ENCODE results near the gene LRRC2. TPM values are rescaled to one million over a fixed set of nuclear protein-coding genes. Genes with fewer than 3 reads are reported as not detected.

LRRC2 gene
- total RNA-seq, 1 experiment from 2014 or later, result 2.6 TPM

DNA sequence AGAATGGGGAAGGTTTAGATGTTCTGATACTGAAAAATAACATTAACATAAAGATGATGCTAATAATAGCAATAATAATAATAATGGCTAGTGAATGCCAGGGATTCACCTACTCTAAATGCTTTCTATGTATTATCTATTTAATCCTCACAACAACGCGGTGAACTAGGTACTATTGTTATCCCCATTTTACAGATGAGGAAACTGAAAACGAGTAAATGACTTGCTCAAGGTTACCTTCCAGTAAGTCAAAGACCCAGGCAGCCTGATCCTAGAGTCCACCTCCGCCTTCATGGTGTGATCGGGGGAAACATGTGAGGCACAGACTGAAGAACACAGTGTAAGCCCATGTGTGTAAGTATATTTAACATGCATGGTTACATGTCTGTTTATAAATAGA, 30.4 kb downstream of the LRRC2 start:
- Histone ChIP-seq H2BK12ac (ENCODE audit: insufficient read length, low read depth, low read length) (no peak overlapping the region), H3K23ac (ENCODE audit: insufficient read length, low read depth, low read length) (no peak overlapping the region), H4K8ac (replicated peaks; ENCODE audit: insufficient read length, low read depth, low read length) (no peak overlapping the region), H3K4me2 (ENCODE audit: insufficient read depth, insufficient read length, low read length) (no peak overlapping the region), H4K91ac (ENCODE audit: insufficient read length, low read depth, low read length) (no peak overlapping the region), H3K18ac (ENCODE audit: insufficient read length, low read depth, low read length) (no peak overlapping the region), H4K5ac (ENCODE audit: insufficient read length, low read depth, low read length) (no peak overlapping the region), H3K79me1 (ENCODE audit: insufficient read depth, low read depth, low read length, poor library complexity, severe bottlenecking) (no peaks in the 10 kb centered on the region), H3K4me1 (ENCODE audit: insufficient read depth, low read length) (peaks cover 4% of the 10 kb centered on the region; the same call in 1 of the 2 replicates), H2AFZ (ENCODE audit: low read length) (no peak overlapping the region), H3K4ac (ENCODE audit: low read depth, low read length) (no peak overlapping the region), H3T11ph (ENCODE audit: low read length) (no peak overlapping the region), H3K9me3 (ENCODE audit: control insufficient read depth, low read depth, low read length) (no peaks in the 10 kb centered on the region), H3K27me3 (ENCODE audit: insufficient read depth, low read length) (no peaks in the 10 kb centered on the region), H2BK15ac (ENCODE audit: low read depth, low read length) (no peak overlapping the region), H3K56ac (ENCODE audit: insufficient read length, low read depth, low read length) (no peak overlapping the region), H3K23me2 (ENCODE audit: insufficient read length, low read depth, low read length, poor library complexity, severe bottlenecking) (no peaks in the 10 kb centered on the region), H2BK20ac (ENCODE audit: low read depth, low read length, poor library complexity, severe bottlenecking) (no peak overlapping the region), H2BK120ac (ENCODE audit: low read depth, low read length, poor library complexity, severe bottlenecking) (no peak overlapping the region), H2AK5ac (ENCODE audit: insufficient read length, low read length) (no peak overlapping the region), H2BK5ac (ENCODE audit: insufficient read length, low read length) (no peak overlapping the region), H3K9ac (ENCODE audit: extremely low read depth, insufficient read length, low read length) (no peak overlapping the region), H3K27ac (ENCODE audit: insufficient read length, low read depth, low read length) (no peak overlapping the region), H3K79me2 (ENCODE audit: insufficient read depth, low read length) (no peaks in the 10 kb centered on the region), H4K20me1 (ENCODE audit: control insufficient read depth, insufficient read depth, insufficient read length) (no peaks in the 10 kb centered on the region), H3K14ac (ENCODE audit: insufficient read depth, low read length) (no peak overlapping the region)
- Mint-ChIP-seq H3K4me3 (no peak overlapping the region), H3K27me3 (ENCODE audit: low read depth) (no peaks in the 10 kb centered on the region), H3K4me1 (peaks cover 10 to 12% of the 10 kb centered on the region in 2 experiments), H3K9me3 (no peaks in the 10 kb centered on the region), H3K27ac (no peak overlapping the region), H3K36me3 (ENCODE audit: insufficient read depth in 1 of 3, low read depth in 3 of 3) (peaks cover 2 to 8% (median 3%) of the 10 kb centered on the region in 3 experiments; a peak in 4 of 7 replicates)
- TF ChIP-seq, protein P1, sequence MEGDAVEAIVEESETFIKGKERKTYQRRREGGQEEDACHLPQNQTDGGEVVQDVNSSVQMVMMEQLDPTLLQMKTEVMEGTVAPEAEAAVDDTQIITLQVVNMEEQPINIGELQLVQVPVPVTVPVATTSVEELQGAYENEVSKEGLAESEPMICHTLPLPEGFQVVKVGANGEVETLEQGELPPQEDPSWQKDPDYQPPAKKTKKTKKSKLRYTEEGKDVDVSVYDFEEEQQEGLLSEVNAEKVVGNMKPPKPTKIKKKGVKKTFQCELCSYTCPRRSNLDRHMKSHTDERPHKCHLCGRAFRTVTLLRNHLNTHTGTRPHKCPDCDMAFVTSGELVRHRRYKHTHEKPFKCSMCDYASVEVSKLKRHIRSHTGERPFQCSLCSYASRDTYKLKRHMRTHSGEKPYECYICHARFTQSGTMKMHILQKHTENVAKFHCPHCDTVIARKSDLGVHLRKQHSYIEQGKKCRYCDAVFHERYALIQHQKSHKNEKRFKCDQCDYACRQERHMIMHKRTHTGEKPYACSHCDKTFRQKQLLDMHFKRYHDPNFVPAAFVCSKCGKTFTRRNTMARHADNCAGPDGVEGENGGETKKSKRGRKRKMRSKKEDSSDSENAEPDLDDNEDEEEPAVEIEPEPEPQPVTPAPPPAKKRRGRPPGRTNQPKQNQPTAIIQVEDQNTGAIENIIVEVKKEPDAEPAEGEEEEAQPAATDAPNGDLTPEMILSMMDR (conservative IDR thresholded peaks at IDR 0.05), result no peak
- DNase-seq, result no peak
- no CpG with 5 or more reads among the region's 5 CpGs for WGBS (ENCODE audit: extremely low coverage, insufficient read length, low lambda C conversion rate)
